SK-N-SH treated with all-trans-retinoic acid at 6 μM for 48 hours (cell line): ENCODE results near the gene CNTFR.

Experiments used
- ESRRG ChIP-seq: fragments of 250-450 bp; sonication (Bioruptor Pico); IDR thresholded peaks from 2 replicates; pipeline ENCODE4 v1.6.1; 2021; ENCODE audit warnings: mild to moderate bottlenecking
- ISL1 ChIP-seq: fragments of 250-450 bp; sonication (Bioruptor Pico); IDR thresholded peaks from 2 replicates; pipeline ENCODE4 v2.1.2; 2022; ENCODE audit warnings: mild to moderate bottlenecking, moderate library complexity
- PATZ1 ChIP-seq: fragments of 250-450 bp; sonication (Bioruptor Pico); IDR thresholded peaks from 2 replicates; pipeline ENCODE4 v1.8.0; 2020; ENCODE audit warnings: mild to moderate bottlenecking, moderate library complexity, borderline replicate concordance
- RARB ChIP-seq: fragments of 250-450 bp; sonication (Bioruptor Pico); IDR thresholded peaks from 2 replicates; pipeline ENCODE4 v1.8.0; 2021; ENCODE audit warnings: mild to moderate bottlenecking, moderate library complexity
- TOX ChIP-seq: fragments of 250-450 bp; sonication (Bioruptor Pico); IDR thresholded peaks from 2 replicates; pipeline ENCODE4 v1.8.0; 2021; ENCODE audit warnings: mild to moderate bottlenecking, moderate library complexity, borderline replicate concordance
- TSHZ2 ChIP-seq: fragments of 250-450 bp; sonication (Bioruptor Pico); IDR thresholded peaks from 2 replicates; pipeline ENCODE4 v1.5.0; 2020; ENCODE audit warnings: mild to moderate bottlenecking, moderate library complexity
- ZFP3 ChIP-seq: fragments of 250-450 bp; sonication (Bioruptor Pico); IDR thresholded peaks from 2 replicates; pipeline ENCODE4 v1.5.0; 2020; ENCODE audit warnings: mild to moderate bottlenecking, moderate library complexity
- ZFP30 ChIP-seq: fragments of 450-650 bp; formaldehyde crosslinking; IDR thresholded peaks from 2 replicates; pipeline ENCODE4 v1.5.0; 2022; ENCODE audit warnings: mild to moderate bottlenecking, moderate library complexity
- ZNF565 ChIP-seq: fragments of 450-650 bp; formaldehyde crosslinking; conservative IDR thresholded peaks from 2 replicates; pipeline ENCODE4 v1.5.0; 2020; ENCODE audit warnings: low read depth, mild to moderate bottlenecking, moderate library complexity
- ZNF70 ChIP-seq: fragments of 450-650 bp; formaldehyde crosslinking; IDR thresholded peaks from 2 replicates; pipeline ENCODE4 v1.5.0; 2020; ENCODE audit warnings: mild to moderate bottlenecking, moderate library complexity
- ZNF8 ChIP-seq: fragments of 450-650 bp; formaldehyde crosslinking; IDR thresholded peaks from 2 replicates; pipeline ENCODE4 v1.5.0; 2020; ENCODE audit warnings: mild to moderate bottlenecking, moderate library complexity

- TF ChIP-seq ZFP30 (CRISPR knock-in tag) (no peak), TSHZ2 (CRISPR knock-in tag) (no peak), RARB (no peak), ISL1 (CRISPR knock-in tag) (no peak), ZFP3 (CRISPR knock-in tag) (no peak), ZNF565 (no peak), ZNF8 (CRISPR knock-in tag) (no peak), PATZ1 (no peak), ESRRG (CRISPR knock-in tag) (no peak), ZNF70 (CRISPR knock-in tag) (no peak), TOX (CRISPR knock-in tag) (no peak)
Measured at GRCh38 chr9:34518110-34518616, 71.4 kb downstream of the CNTFR start.
